Karpas-422 (cell line): ENCODE results near the gene EYA4. TPM values are rescaled to one million over a fixed set of nuclear protein-coding genes. Genes with fewer than 3 reads are reported as not detected.

Experiments
- DNase-seq: peaks from one replicate; pipeline ENCODE4 v3.0.0-alpha.2; 2015
- H2AFZ ChIP-seq: fragments of 200-600 bp; sonication (generic); 2 replicates; pipeline ENCODE4 v1.6.1; 2014; ENCODE audit warnings: antibody characterized with exemption, low read length, mixed read lengths
- H3K27ac ChIP-seq: fragments of 200-600 bp; sonication (generic); 2 replicates; pipeline ENCODE4 v1.5.1; 2014; ENCODE audit warnings: mild to moderate bottlenecking, low read length, moderate library complexity
- H3K27me3 ChIP-seq: fragments of 200-600 bp; sonication (generic); 2 replicates; pipeline ENCODE4 v1.6.1; 2014; ENCODE audit warnings: low read length, mixed read lengths
- H3K36me3 ChIP-seq: fragments of 200-600 bp; sonication (generic); 2 replicates; pipeline ENCODE4 v1.6.1; 2014; ENCODE audit warnings: low read length, mixed read lengths; ENCODE audit not compliant: insufficient read depth
- H3K4me1 ChIP-seq: fragments of 200-600 bp; sonication (generic); 2 replicates; pipeline ENCODE4 v1.6.1; 2014; ENCODE audit warnings: mild to moderate bottlenecking, low read length, mixed read lengths
- H3K4me2 ChIP-seq: fragments of 200-600 bp; sonication (generic); 2 replicates; pipeline ENCODE4 v1.6.1; 2014; ENCODE audit warnings: low read length, low read depth, mild to moderate bottlenecking; ENCODE audit not compliant: poor library complexity, severe bottlenecking
- H3K4me3 ChIP-seq: fragments of 200-600 bp; sonication (generic); 2 replicates; pipeline ENCODE4 v1.5.1; 2014; ENCODE audit warnings: mild to moderate bottlenecking, antibody characterized with exemption, low read length, mixed read lengths
- H3K79me2 ChIP-seq: fragments of 200-600 bp; sonication (generic); 2 replicates; pipeline ENCODE4 v1.6.1; 2014; ENCODE audit warnings: mild to moderate bottlenecking, low read length, mixed read lengths
- H3K9ac ChIP-seq: fragments of 200-600 bp; sonication (generic); 2 replicates; pipeline ENCODE4 v1.6.0; 2014; ENCODE audit warnings: low read length
- H3K9me2 ChIP-seq: fragments of 200-600 bp; sonication (generic), shearing (Covaris generic); replicated peaks from 2 replicates; pipeline ENCODE4 v1.6.0; 2014; ENCODE audit warnings: mild to moderate bottlenecking, low read length, moderate library complexity; ENCODE audit not compliant: insufficient read depth
- H3K9me3 ChIP-seq: fragments of 300-700, 200-600 bp; sonication (generic); 2 replicates; pipeline ENCODE4 v1.6.1; 2014; ENCODE audit warnings: low read length, mixed read lengths
- H4K20me1 ChIP-seq: fragments of 200-600 bp; sonication (generic); 2 replicates; pipeline ENCODE4 v1.6.1; 2014; ENCODE audit warnings: mild to moderate bottlenecking, antibody characterized with exemption, low read length, low read depth; ENCODE audit not compliant: insufficient read depth
- total RNA-seq: library from RNA; depleted of rRNA; stranded (reverse); fragments of >200 nt; shearing (Covaris generic); gene quantifications from 2 replicates; pipeline ENCODE4 v1.2.3, GENCODE V29; 2014; ENCODE audit warnings: low replicate concordance

EYA4 gene
- total RNA-seq, 1 experiment from 2014 or later: not detected

- H3K4me1 ChIP-seq: no peaks in the 10 kb centered on the region
- H3K79me2 ChIP-seq: no peaks in the 10 kb centered on the region
- no peak overlapping the region for H2AFZ ChIP-seq
- H4K20me1 ChIP-seq: no peaks in the 10 kb centered on the region
- H3K36me3 ChIP-seq: no peaks in the 10 kb centered on the region
- no peak for DNase-seq
- H3K4me2 ChIP-seq: no peak overlapping the region
- H3K27me3 ChIP-seq: no peaks in the 10 kb centered on the region
- H3K27ac ChIP-seq: no peak overlapping the region
- no peak overlapping the region for H3K4me3 ChIP-seq
- H3K9ac ChIP-seq: no peak overlapping the region
- H3K9me2 ChIP-seq: no peaks in the 10 kb centered on the region
- no peaks in the 10 kb centered on the region for H3K9me3 ChIP-seq
These were observed 200.3 kb downstream of the EYA4 start for GRCh38 chr6:133441491-133441890.

GRCh38 chr6:133446789-133447188 is 205.6 kb downstream of the EYA4 start:
- Histone ChIP-seq H3K4me1 (no peaks in the 10 kb centered on the region), H3K79me2 (no peaks in the 10 kb centered on the region), H3K9me2 (no peaks in the 10 kb centered on the region), H3K36me3 (no peaks in the 10 kb centered on the region), H3K9ac (no peak overlapping the region), H3K27me3 (no peaks in the 10 kb centered on the region), H3K4me3 (no peak overlapping the region), H3K4me2 (no peak overlapping the region), H4K20me1 (no peaks in the 10 kb centered on the region), H2AFZ (no peak overlapping the region), H3K27ac (no peak overlapping the region), H3K9me3 (no peaks in the 10 kb centered on the region)
- no peak for DNase-seq

GRCh38 chr6:133447924-133448323 is 206.8 kb downstream of the EYA4 start:
- no peak overlapping the region for H3K4me3 ChIP-seq
- no peak overlapping the region for H2AFZ ChIP-seq
- H3K4me1 ChIP-seq: no peaks in the 10 kb centered on the region
- H3K79me2 ChIP-seq: no peaks in the 10 kb centered on the region
- H4K20me1 ChIP-seq: no peaks in the 10 kb centered on the region
- no peak for DNase-seq
- no peak overlapping the region for H3K9ac ChIP-seq
- H3K27ac ChIP-seq: no peak overlapping the region
- no peaks in the 10 kb centered on the region for H3K36me3 ChIP-seq
- H3K9me2 ChIP-seq: no peaks in the 10 kb centered on the region
- H3K9me3 ChIP-seq: no peaks in the 10 kb centered on the region
- no peaks in the 10 kb centered on the region for H3K27me3 ChIP-seq
- H3K4me2 ChIP-seq: no peak overlapping the region

- Histone ChIP-seq H3K4me3 (no peak overlapping the region), H3K4me1 (no peaks in the 10 kb centered on the region), H3K27me3 (no peaks in the 10 kb centered on the region), H3K9me2 (no peaks in the 10 kb centered on the region), H4K20me1 (no peaks in the 10 kb centered on the region), H3K9me3 (no peaks in the 10 kb centered on the region), H3K27ac (no peak overlapping the region), H2AFZ (no peak overlapping the region), H3K4me2 (no peak overlapping the region), H3K79me2 (no peaks in the 10 kb centered on the region), H3K36me3 (no peaks in the 10 kb centered on the region), H3K9ac (no peak overlapping the region)
- no peak for DNase-seq
These were observed 215.3 kb downstream of the EYA4 start for GRCh38 chr6:133456439-133456838.

- Histone ChIP-seq H3K9me3 (no peaks in the 10 kb centered on the region), H3K27me3 (no peaks in the 10 kb centered on the region), H3K36me3 (no peaks in the 10 kb centered on the region), H3K9ac (no peak overlapping the region), H3K4me3 (no peak overlapping the region), H3K79me2 (no peaks in the 10 kb centered on the region), H3K4me2 (no peak overlapping the region), H3K4me1 (no peaks in the 10 kb centered on the region), H3K9me2 (no peaks in the 10 kb centered on the region), H4K20me1 (no peaks in the 10 kb centered on the region), H2AFZ (no peak overlapping the region), H3K27ac (no peak overlapping the region)
- DNase-seq: no peak
These were observed 215.8 kb downstream of the EYA4 start for GRCh38 chr6:133456944-133457343.

- no peaks in the 10 kb centered on the region for H3K36me3 ChIP-seq
- no peaks in the 10 kb centered on the region for H3K79me2 ChIP-seq
- no peak overlapping the region for H3K4me3 ChIP-seq
- H3K9ac ChIP-seq: no peak overlapping the region
- no peaks in the 10 kb centered on the region for H3K27me3 ChIP-seq
- H3K9me2 ChIP-seq: no peaks in the 10 kb centered on the region
- no peaks in the 10 kb centered on the region for H3K9me3 ChIP-seq
- no peaks in the 10 kb centered on the region for H4K20me1 ChIP-seq
- no peak overlapping the region for H3K4me2 ChIP-seq
- H3K4me1 ChIP-seq: no peaks in the 10 kb centered on the region
- H3K27ac ChIP-seq: no peak overlapping the region
- H2AFZ ChIP-seq: no peak overlapping the region
- no peak for DNase-seq
These were observed 218.9 kb downstream of the EYA4 start for GRCh38 chr6:133460101-133460500.

- Histone ChIP-seq H3K9me2 (no peaks in the 10 kb centered on the region), H3K4me2 (no peak overlapping the region), H4K20me1 (no peaks in the 10 kb centered on the region), H3K27me3 (no peaks in the 10 kb centered on the region), H3K4me3 (no peak overlapping the region), H2AFZ (no peak overlapping the region), H3K9ac (no peak overlapping the region), H3K9me3 (no peaks in the 10 kb centered on the region), H3K79me2 (no peaks in the 10 kb centered on the region), H3K36me3 (no peaks in the 10 kb centered on the region), H3K27ac (no peak overlapping the region), H3K4me1 (no peaks in the 10 kb centered on the region)
- no peak for DNase-seq
These were observed 222.6 kb downstream of the EYA4 start for GRCh38 chr6:133463790-133464189.

GRCh38 chr6:133466680-133467079 is 225.5 kb downstream of the EYA4 start:
- no peaks in the 10 kb centered on the region for H3K4me1 ChIP-seq
- no peaks in the 10 kb centered on the region for H3K9me2 ChIP-seq
- H3K27ac ChIP-seq: no peak overlapping the region
- H3K4me3 ChIP-seq: no peak overlapping the region
- no peak for DNase-seq
- no peaks in the 10 kb centered on the region for H3K9me3 ChIP-seq
- H3K27me3 ChIP-seq: no peaks in the 10 kb centered on the region
- H3K9ac ChIP-seq: no peak overlapping the region
- H4K20me1 ChIP-seq: no peaks in the 10 kb centered on the region
- no peaks in the 10 kb centered on the region for H3K36me3 ChIP-seq
- H3K79me2 ChIP-seq: no peaks in the 10 kb centered on the region
- no peak overlapping the region for H2AFZ ChIP-seq
- H3K4me2 ChIP-seq: no peak overlapping the region
